Measurements from ENCODE around the gene C9orf57.
A peak's percentile ranks its signal among the peaks of the same experiment; 100 is the strongest.
"Not testable (repeated sequence)": the region's sequence is repeated elsewhere in the genome, so short reads cannot be mapped to it uniquely, and the experiment has no call there.

C9orf57 gene, protein sequence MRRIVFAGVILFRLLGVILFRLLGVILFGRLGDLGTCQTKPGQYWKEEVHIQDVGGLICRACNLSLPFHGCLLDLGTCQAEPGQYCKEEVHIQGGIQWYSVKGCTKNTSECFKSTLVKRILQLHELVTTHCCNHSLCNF

DNA sequence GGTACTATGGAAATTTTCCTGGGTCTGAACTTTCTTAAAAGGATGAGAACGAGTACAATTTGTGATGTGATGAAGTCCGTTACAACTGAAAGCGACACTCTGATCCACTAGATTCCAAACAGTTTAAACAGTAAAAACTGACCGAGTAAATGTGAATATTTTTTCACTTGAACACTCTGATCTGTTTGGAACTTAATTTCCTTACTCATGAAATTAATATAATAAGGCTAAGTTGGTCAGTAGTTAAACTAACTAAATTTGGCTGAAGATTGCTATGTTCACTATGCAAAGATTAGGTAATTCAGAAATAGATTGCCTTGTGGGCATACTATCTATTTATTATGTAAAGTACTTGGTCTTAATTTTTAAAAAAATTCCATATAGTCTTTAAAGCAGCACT lies at the start of gene C9orf57:
Gene C9orf57, minus strand, starts transcription at position 101 of the 400 bp plus-strand sequence. CDS start 1,282 bp downstream, outside the sequence.
- DNase-seq (ENCODE audit: low spot score): no peak

DNA sequence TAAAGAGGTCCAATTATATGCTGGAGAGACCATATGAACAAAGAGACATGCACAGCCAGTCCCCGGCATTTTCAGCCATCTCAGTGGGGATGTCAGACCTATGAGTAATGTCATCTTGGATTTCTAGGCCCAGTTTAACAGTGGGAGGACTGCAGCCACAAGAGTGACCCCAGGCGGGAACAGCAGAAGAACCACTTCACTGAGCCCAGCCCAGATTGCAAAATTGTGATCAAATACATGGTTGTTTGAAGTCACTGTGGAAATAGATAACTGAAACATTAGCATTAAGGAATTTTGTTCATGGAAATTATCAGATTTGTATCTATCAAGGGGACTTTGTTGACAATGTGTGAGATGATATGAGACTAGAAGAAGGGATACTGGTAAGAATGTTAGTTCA lies 42.1 kb upstream of the C9orf57 start:
- no peak for DNase-seq (ENCODE audit: low spot score)

DNA sequence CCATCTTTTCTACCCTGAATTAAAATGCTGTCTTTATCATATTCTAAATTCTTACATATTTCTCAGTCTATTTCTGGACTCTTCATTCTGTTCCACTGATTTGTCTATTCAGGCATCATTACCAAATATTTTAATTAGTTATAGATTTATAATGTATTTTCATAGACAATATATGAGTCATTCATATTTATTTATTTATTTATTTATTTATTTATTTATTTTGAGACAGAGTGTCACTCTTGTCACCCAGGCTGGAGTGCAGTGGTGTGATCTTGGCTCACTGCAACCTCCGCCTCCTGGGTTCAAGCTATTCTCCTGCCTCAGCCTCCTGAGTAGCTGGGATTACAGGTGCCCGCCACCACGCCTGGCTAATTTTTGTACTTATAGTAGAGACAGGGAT lies 35.1 kb upstream of the C9orf57 start:
- DNase-seq (ENCODE audit: low spot score): not testable (repeated sequence)

DNA sequence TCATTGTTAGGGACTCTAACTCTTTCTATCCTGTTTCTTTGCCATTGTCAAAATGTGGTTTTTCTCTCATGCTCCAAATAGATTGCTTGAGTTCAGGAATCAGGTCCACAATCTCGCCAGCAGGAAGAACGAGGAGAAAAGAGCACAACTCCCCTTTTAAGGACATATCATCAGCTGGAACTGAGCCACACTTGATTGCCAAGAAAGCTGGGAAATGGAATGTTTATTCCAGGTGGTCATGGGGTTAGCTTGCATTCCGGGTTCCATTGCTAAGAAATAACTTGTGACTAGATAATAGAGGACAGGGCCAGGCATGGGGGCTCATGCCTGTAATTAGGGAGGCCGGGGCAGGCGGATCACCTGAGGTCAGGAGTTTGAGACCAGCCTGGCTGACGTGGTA lies 32.4 kb upstream of the C9orf57 start:
- DNase-seq (ENCODE audit: low spot score): no peak

DNA sequence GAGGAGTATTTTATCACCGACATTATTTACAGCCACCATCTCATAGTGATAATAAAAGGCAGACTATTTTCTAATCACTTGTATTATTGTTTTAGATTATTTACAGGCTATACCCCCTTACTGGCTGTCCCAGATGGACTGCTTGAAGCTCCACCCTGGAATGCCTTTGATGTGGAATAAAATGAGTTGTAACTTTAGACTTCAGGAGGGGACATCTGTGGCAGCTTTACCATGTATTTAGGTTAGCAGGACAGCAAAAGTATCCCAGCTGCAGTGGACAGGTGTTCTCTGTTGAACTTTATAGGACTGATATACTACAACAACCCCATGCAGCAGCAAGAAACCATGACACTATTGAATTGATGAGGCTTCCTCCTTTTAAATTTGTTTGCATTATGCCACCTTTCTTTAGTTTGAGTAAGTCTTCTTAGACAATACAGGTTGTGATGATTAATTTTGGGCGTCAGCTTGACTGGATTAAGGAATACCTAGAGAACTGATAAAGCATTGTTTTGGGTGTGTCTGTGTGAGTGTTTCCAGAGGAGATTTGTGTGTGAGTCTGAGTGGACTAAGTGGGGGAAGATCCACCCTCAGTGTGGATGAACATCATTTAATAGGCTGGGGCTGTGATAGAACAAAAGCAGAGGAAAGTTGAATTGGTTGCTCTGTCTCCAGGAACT lies 29.2 kb upstream of the C9orf57 start:
- DNase-seq (ENCODE audit: low spot score): no peak

DNA sequence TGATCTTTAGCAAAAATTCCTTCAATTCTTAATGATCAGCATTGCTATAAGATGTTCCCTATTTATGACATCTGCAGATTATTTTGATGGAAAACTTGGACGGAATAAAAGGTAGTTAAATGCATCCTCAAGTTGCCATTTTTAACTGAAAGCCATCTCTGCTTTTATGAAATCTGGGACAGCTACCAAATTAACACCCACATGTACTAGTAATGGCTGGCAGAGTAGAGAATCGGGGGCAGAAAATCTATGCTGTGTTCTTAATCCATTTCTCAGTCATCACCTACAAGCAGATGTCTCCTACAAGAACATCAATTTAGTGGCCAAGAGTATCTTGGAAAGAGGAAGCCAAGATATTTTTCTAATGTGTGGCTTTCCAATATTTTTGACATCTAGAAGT lies 22.1 kb upstream of the C9orf57 start:
- DNase-seq (ENCODE audit: low spot score): no peak

DNA sequence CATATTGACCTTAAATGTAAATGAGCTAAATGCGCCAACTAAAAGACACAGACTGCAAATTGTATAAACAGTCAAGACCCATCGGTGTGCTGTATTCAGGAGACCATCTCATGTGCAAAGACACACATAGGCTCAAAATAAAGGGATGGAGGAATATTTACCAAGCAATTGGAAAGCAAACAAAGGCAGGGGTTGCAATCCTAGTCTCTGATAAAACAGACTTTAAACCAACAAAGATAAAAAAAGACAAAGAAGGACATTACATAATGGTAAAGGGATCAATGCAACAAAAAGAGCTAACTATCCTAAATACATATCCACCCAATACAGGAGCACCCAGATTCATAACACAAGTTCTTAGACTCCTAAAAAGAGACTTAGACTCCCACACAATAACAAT lies 14.3 kb upstream of the C9orf57 start:
- not testable (repeated sequence) for DNase-seq (ENCODE audit: low spot score)

DNA sequence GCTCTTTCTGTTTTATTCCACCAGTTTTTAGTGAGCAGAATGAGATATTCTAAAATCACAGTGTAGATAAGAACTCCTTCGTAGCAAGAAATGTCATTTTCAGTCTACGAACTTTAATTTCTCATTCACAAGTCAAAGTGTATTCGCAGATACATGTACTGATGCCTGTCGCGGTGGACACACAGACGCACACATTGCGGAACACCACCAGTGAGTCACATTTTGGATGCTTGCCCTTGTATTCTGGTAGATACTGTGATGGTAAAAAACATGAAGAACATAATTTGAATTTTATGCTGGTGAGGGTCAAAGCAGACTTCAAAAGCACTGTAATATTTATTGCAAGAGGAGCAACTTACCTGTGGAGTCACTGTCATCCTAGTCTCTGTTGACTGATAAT lies 4.7 kb upstream of the C9orf57 start:
- DNase-seq (ENCODE audit: low spot score): no peak

DNA sequence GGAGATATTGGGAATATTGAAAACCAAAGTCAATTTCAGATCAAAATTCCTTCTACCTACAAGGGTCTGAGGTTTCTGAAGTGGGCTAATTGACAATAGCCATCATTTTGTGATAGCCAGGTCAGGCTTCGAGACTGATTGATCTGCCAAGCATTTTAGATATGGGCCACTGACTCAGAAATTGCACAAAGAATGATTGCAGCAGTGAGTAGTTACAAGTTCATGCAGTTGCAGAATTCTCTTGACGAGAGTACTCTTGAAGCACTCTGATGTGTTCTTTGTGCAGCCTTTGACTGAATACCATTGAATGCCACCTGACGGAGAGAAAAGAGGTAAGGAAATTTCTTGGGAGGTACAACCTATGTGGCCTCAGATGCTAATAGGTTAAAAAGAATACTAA lies 8.3 kb downstream of the C9orf57 start:
- DNase-seq (ENCODE audit: low spot score): no peak

DNA sequence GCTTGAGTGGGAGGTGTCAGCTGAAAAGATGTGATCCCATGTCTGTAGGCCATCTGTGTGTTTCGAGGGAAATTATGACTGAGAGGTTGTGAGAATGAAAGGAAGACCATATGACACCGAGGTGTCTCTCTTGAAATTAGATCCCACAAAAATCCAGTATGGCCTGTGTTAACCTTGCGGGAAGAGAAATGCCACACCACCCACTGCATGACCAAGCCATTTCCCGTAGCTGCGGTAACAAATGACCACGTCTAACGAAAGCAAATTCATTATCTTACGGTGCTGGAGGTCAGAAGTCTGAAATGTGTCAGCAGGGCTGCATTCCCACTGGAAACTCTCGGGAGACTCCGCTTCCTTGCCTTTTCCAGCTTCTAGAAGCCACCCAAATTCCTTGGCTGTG lies 11.6 kb downstream of the C9orf57 start:
- DNase-seq (ENCODE audit: low spot score): no peak

DNA sequence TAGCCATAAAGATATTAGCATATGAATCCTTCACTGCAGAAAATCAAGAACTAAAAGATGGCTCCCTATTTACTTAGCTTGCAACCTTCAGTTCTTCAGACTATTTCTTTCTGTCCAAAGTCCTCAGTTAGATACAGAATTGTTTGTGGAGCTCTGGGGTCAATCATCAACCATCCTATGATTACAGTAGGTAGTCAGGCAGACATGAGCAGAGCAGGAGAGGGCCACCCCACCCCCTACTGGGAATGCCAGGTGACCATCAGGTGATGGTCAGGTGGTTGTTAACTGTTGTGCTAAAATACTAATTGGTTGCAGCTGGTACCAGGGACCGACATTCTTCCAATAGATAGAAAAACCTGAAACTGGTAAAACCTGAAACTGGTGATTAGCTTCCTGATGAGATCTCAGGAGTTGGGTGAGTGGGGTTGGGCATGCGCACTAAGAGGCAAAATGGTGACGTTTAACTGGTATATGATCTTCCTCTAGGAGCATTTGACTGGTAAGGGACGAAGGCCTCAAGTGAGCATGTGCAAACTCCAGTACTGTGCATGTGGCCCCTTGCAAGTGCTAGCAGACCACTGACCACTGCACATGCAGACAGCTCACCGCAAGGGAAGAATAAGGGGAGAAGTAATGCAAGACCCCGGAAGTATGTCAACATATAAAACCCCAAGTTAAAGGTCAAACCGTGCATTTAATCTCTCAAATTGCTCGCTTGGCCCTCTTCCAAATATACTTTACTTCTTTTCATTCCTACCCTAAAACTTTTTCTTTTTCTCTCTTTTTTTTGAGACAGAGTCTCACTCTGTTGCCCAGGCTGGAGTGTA lies 13.6 kb downstream of the C9orf57 start:
- no peak for DNase-seq (ENCODE audit: low spot score)

DNA sequence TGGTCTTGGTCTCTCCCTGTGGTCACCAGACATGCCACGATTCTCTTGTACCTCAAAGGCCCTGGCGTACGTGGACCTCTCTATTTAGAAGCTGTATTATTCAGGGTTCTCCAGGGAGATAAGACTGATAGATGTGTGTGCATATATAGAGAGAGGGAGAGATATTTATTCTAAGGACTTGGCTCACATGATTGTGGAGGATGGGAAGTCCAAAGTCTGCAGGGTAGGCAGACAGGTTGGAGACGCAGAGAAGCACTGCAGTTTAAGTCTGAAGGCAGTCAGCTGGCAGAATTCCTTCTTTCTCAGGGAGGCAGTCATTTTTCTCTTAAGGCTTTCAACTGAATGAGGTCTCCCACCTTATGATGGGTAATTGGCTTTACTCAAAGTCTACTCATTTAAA lies 16.3 kb downstream of the C9orf57 start:
- no peak for DNase-seq (ENCODE audit: low spot score)

DNA sequence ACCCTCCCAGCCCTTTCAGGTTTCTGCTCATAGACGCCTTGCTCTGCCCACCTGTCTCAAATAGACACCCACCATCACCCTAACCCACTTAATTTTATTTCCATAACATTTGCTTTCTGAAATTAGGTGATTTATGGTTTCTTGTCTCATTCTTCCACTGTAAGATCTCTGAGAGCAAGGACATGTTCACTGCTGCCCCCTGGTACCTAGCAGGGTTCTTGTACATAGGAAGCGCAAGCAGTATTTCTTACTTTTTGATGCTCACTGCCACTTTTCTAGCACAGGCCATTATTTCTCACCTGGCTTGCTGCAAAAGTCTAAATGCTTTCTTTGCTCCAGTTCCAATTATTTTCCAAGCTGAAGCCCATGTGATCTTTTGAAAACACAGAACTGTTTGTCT lies 16.8 kb downstream of the C9orf57 start:
- no peak for DNase-seq (ENCODE audit: low spot score)

DNA sequence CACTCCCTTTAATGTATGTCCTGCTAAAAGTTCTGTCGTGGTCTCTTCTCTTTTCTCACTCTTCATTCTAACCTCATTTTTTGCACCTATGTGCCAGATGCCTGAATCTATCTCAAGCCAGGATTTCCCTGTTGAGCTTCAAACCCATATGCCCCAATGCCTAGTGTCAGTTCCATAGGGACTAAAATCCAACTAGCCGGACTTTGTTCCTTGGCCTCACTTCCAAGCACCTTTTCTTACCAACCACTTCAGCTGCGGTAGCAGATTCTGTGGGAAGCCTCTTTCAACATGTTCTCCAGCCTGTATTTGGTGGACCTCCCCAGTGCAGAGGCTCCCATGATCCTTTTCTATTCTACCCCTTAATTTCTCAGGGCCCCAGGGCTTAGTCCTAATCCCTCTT lies 17.5 kb downstream of the C9orf57 start:
- no peak for DNase-seq (ENCODE audit: low spot score)

DNA sequence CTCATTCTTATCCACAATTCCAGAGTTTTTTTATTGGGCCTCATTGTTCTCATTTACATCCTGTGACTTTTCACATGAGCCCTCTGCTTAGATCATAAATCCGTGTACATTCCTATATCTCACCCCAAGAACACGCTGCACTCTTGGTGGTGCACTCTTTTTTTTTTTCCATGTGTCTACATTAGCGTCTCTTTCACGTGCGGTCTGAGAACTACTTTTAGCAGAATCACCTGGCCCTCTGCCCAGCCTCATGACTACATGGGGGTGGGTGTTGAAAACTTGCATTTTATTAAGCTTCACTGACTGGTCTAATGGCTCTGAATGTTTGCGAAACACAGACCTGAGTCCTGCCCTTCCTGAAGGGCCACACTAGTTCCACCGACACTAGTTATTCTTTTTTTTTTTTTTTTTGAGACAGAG lies 18.6 kb downstream of the C9orf57 start:
- DNase-seq (ENCODE audit: low spot score): no peak

DNA sequence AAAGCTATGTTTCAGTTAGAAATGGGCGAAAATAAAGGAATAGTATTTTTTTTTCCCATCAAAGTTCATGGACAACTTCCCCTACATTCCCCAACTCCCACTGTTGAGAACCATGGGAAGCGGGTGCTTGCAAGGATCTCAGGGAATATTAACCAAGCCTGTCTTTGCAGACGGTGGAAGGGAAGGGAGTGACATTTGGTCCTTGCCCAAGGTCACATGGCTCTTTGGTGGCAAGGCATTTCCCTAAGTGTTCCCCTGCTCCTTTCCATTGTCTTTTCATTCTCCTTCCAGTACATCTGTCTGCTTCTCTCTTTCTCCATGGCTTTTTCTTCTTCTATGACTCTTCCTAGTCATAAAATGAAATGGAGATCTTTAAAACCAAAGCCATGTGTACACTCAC lies 19.0 kb downstream of the C9orf57 start:
- no peak for DNase-seq (ENCODE audit: low spot score)

DNA sequence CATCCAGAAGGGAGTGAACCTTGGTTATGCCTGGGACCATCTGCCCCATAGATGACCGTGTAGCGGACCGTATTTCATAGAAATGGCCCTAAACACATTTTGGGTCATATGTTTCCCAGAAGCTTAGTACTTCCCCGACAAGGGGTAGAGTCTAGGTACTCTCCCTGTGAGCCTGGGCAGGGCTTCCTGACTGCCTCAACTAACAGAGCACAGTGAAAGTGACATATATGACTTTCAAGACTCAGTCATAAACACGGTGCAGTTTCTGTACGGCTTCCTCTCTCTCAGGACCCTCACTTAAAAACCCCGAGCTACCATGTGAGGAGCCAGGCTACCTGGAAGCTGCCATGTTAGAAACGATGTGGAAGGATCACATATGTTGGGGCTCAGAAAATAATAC lies 20.9 kb downstream of the C9orf57 start:
- DNase-seq (ENCODE audit: low spot score): no peak

DNA sequence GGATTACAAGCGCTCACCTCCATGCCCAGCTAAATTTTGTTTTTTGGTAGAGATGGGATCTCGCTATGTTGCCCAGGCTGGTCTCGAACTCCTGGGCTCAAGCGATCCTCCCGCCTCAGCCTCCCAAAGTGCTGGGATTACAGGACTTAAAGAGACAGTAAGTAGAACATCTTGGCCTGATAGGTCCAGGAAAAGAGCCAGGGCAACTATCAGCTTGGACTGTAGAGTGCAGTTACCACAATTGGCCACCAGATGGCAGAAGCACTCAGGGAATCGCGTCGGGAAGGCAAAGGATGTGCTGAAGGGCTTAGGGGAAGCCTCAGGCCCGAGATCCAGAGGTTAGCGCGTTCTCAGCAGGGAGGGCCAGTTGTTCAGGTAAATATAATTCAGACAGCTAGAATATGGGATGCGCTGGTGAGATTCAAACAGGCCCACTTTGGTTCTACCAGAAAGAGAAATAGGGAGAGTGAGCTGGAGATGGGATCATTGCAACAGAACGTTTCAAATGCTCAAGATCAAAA lies 21.5 kb downstream of the C9orf57 start:
- peak; percentile 85 for DNase-seq (ENCODE audit: low spot score)

DNA sequence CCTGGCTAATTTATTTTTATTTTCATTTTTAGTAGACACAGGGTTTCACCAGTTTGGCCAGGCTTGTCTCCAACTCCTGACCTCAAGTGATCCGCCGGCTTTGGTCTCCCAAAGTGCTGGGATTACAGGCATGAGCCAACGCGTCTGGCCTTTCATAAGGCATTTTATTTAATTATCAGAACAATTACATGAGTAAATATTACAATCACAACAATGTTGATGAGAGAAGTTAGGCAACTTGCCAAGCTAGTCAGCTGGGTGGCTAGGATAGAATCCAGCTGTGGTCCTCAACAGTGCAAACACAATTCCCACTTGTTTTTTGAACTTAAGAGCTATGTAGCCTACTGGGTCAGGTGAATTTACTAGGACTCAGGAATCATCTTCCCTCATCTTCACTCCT lies 22.0 kb downstream of the C9orf57 start:
- DNase-seq (ENCODE audit: low spot score): no peak

DNA sequence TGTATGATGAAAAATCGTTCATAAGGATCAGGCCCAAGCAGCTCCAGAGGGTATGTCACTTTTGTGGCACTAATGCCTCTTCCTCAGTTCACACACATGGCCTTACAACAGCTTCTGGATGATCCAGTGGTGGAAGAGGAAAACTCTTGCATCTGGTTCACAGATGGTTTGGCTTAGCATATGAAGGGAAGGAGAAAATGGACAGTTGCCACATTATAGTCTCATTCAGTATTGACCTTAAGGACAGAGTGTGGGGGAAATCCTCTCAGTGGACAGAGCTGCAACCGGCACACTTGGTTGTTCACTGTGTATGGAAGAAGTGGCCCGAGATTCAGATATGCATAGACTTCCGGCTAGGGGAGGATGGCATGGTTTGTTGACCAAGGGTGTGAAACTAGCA lies 22.8 kb downstream of the C9orf57 start:
- no peak for DNase-seq (ENCODE audit: low spot score)

DNA sequence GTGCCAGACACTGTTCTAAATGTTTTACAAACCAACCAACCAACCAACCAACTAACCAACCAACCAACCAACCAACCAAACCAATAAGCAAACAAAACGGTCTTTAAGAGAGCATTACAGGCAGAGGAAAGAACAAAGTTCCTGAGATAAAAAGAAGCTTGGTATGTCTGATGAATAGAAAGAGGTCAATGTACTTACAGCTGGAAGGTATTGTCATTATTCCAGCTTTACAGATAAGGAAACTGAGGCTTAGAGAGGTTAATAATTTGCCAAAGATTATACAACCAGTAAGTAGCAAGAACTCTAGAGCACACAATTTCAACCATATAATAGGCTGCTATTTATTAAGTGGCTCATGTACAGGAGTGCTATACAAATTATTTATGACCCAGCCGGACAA lies 29.6 kb downstream of the C9orf57 start:
- DNase-seq (ENCODE audit: low spot score): no peak

DNA sequence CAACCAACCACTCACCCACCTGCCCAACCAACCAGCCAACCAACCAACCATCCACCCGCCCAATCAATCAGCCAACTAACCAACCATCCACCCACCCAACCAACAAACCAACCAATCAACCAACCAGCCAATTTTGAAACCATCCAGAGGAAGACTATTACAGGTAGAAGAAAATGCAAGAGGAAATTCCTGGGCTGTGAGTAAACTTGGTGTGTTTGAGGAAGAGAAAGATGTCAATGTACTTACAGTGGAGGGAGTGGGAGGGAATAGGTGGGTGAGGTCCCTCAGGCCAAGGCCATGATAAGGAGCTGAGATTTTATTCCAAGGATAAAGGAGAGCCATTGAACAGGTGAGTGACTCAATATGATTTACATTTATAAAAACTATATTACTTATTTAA lies 30.4 kb downstream of the C9orf57 start:
- DNase-seq (ENCODE audit: low spot score): no peak

DNA sequence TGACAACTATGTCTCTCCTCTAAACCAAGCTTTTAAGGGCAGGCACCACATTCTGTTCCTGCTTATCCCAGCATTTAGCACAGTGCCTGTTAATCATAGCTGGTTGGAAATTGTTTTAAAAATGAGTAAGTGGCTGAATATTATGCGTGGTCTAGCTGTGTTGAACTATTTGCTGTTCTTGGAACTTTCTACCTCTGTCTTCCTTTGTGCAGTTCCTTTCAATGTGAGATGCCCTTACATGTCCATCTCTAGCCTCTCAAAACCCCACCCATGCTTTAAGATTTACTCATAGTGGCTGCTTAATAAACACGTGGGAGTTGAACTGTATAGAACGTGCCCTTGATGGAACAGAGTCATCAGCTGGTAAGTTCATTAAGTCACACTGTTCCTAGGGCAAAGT lies 34.5 kb downstream of the C9orf57 start:
- no peak for DNase-seq (ENCODE audit: low spot score)

Data from ecto neural progenitor cell (in vitro differentiated cells).